Testis (tissue), 2 donors: ENCODE data around the gene PHYHIPL.

ENCODE experiments used
- CTCF ChIP-seq, 3 experiments: fragments of 450-650 bp in 2 of 3; fragments of 200-600 bp in 1 of 3; sonication (generic) in 1 of 3; IDR thresholded peaks; one replicate each; pipeline ENCODE4 v1.5.1; 2016 to 2019; ENCODE audit warnings: antibody characterized with exemption in 3 of 3, mild to moderate bottlenecking in 2 of 3, moderate library complexity in 1 of 3
- POLR2A ChIP-seq: fragments of 450-650 bp; IDR thresholded peaks from one replicate; pipeline ENCODE4 v1.6.1; 2017; ENCODE audit warnings: antibody characterized with exemption, mild to moderate bottlenecking, moderate library complexity

- no peak for TF ChIP-seq POLR2A
- TF ChIP-seq CTCF (IDR thresholded peaks at IDR 0.05): peak; percentile 23 to 30 (median 29)
These were observed 5.2 kb downstream of the PHYHIPL start for GRCh38 chr10:59181668-59182067.
